A673 (cell line): ENCODE data around the gene LCE5A. TPM values are rescaled to one million over a fixed set of nuclear protein-coding genes. Genes with fewer than 3 reads are reported as not detected.

Source experiments
- BruUV-seq: library from RNA; stranded (reverse); fragments of 400-500 nt; replicated peaks from 2 replicates; lab custom pipeline; 2021; lab: Mats Ljungman, UMichigan
- CTCF ChIA-PET: fragments of 300-600 bp; sonication (Branson Sonifier 250); formaldehyde crosslinking; loops from one replicate; lab custom pipeline; 2022; ENCODE audit warnings: antibody characterized with exemption; lab: Charles Lee
- POLR2A ChIA-PET: fragments of 300-600 bp; sonication (Branson Sonifier 250); formaldehyde crosslinking; loops from one replicate; lab custom pipeline; 2022; ENCODE audit warnings: antibody characterized with exemption; ENCODE audit not compliant: low non-redundant PET; lab: Charles Lee
- DNase-seq: peaks from one replicate; pipeline ENCODE4 v3.0.0-alpha.2; 2015; ENCODE audit warnings: low spot score
- H3K27ac ChIP-seq: fragments of 200-600 bp; sonication (generic); 2 replicates; pipeline ENCODE4 v1.5.1; 2016; ENCODE audit warnings: mixed run types, low read depth, mild to moderate bottlenecking, mixed read lengths, antibody characterized with exemption, low read length; ENCODE audit not compliant: poor library complexity, severe bottlenecking
- H3K27me3 ChIP-seq: fragments of 200-600 bp; sonication (generic); replicated peaks from 2 replicates; pipeline ENCODE4 v1.6.1; 2017; ENCODE audit warnings: mixed run types, low read depth, mild to moderate bottlenecking, mixed read lengths, antibody characterized with exemption, low read length; ENCODE audit not compliant: insufficient read depth, poor library complexity
- H3K36me3 ChIP-seq: fragments of 200-600 bp; sonication (generic); 2 replicates; pipeline ENCODE4 v1.6.1; 2016; ENCODE audit warnings: mixed run types, mild to moderate bottlenecking, mixed read lengths, antibody characterized with exemption, low read length; ENCODE audit not compliant: insufficient read depth, poor library complexity, severe bottlenecking
- H3K4me1 ChIP-seq: fragments of 200-600 bp; sonication (generic); 2 replicates; pipeline ENCODE4 v1.6.1; 2017; ENCODE audit warnings: mixed run types, mild to moderate bottlenecking, mixed read lengths, antibody characterized with exemption, low read length; ENCODE audit not compliant: insufficient read depth, poor library complexity, severe bottlenecking
- H3K4me3 ChIP-seq: fragments of 200-600 bp; sonication (generic); 2 replicates; pipeline ENCODE4 v1.5.1; 2016; ENCODE audit warnings: low read depth, mixed run types, mild to moderate bottlenecking, mixed read lengths, low read length; ENCODE audit not compliant: poor library complexity, severe bottlenecking
- H3K9me3 ChIP-seq: fragments of 200-600 bp; sonication (generic); 2 replicates; pipeline ENCODE4 v1.6.1; 2016; ENCODE audit warnings: mixed run types, low read depth, mild to moderate bottlenecking, mixed read lengths, antibody characterized with exemption, low read length; ENCODE audit not compliant: poor library complexity, severe bottlenecking
- EZH2 ChIP-seq: fragments of 200-600 bp; sonication (generic); IDR thresholded peaks from 2 replicates; pipeline ENCODE4 v1.6.1; 2017; ENCODE audit warnings: borderline replicate concordance, low read depth, mild to moderate bottlenecking, mixed read lengths, antibody characterized with exemption, low read length; ENCODE audit not compliant: poor library complexity, severe bottlenecking
- intact Hi-C: fragments of 100-400 bp; cut with micrococcal nuclease; formaldehyde crosslinking; loops from one replicate; pipeline ENCODE4 v1.10.0; 2022; ENCODE audit not compliant: unreplicated experiment
- total RNA-seq: library from RNA; stranded (reverse); gene quantifications from 2 replicates; pipeline ENCODE4 v1.2.3, GENCODE V29; 2021
- TF ChIP-seq, protein P1 (sequence below): fragments of 300-800, 200-600 bp; sonication (generic); conservative IDR thresholded peaks from 2 replicates; pipeline ENCODE4 v1.5.1; 2017; ENCODE audit warnings: low read depth, mild to moderate bottlenecking, antibody characterized with exemption, low read length, moderate library complexity, mixed read lengths

The LCE5A gene
- total RNA-seq, 1 experiment from 2014 or later: not detected

DNA sequence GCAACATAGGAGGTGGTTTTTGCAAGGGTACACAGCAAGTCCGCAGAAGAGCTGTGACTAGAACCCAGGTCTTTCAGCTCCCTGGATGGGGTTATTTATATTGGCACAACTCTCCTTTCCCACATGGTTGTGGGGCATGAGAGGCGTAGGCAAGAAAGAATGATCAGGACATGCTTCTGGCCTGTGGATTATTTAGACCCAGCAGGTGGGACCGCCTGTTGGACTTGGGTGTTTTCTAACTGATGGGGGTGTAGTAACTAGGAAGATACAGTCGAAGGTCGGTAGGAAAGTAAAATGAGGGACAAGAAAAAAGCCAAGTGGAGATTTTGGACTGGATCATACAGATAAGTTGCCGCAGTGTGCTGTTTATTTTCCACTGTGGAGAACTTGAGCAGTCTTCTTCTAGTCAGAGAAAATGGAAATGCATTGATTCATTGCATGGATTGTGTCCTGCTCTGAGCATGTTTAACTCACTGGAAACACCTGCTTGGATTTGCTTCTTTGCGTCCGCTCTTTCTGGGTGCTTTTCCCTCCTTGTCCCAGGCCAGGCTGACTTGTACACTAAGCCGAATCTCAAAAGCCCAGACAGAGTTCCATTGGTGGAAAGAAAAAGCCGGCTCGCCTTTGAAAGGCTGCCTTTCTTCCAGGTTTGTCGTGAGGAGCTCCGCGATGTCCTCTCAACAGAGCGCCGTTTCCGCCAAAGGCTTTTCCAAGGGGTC is 4.3 kb downstream of the LCE5A start:
- Histone ChIP-seq H3K9me3 (no peaks in the 10 kb centered on the region), H3K36me3 (no peaks in the 10 kb centered on the region), H3K4me3 (no peak overlapping the region), H3K27me3 (peaks cover 69% of the 10 kb centered on the region), H3K27ac (no peak overlapping the region), H3K4me1 (no peaks in the 10 kb centered on the region)
- intact Hi-C loops: no loop called here
- no TSS peak for BruUV-seq
- no peak for DNase-seq
- ChIA-PET CTCF (no interaction called here), POLR2A (no interaction called here)
- TF ChIP-seq, protein P1, sequence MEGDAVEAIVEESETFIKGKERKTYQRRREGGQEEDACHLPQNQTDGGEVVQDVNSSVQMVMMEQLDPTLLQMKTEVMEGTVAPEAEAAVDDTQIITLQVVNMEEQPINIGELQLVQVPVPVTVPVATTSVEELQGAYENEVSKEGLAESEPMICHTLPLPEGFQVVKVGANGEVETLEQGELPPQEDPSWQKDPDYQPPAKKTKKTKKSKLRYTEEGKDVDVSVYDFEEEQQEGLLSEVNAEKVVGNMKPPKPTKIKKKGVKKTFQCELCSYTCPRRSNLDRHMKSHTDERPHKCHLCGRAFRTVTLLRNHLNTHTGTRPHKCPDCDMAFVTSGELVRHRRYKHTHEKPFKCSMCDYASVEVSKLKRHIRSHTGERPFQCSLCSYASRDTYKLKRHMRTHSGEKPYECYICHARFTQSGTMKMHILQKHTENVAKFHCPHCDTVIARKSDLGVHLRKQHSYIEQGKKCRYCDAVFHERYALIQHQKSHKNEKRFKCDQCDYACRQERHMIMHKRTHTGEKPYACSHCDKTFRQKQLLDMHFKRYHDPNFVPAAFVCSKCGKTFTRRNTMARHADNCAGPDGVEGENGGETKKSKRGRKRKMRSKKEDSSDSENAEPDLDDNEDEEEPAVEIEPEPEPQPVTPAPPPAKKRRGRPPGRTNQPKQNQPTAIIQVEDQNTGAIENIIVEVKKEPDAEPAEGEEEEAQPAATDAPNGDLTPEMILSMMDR: no peak
- no peak for TF ChIP-seq EZH2

DNA sequence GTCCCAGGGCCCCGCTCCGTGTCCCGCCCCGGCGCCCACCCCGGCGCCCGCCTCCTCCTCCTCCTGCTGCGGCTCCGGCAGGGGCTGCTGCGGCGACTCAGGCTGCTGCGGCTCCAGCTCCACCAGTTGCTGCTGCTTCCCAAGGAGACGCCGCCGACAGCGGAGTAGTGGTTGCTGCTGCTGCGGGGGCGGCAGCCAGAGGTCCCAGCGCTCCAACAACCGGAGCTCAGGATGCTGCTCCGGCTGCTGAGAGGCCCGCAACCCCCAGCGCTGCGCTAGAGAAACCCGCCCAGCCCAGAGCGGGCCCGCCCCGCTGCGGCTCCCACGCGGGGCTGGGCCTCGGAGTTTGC is 4.8 kb downstream of the LCE5A start:
- TF ChIP-seq, protein P1: no peak
- TF ChIP-seq EZH2: peak; percentile 87
- ChIA-PET CTCF (no interaction called here), POLR2A (no interaction called here)
- H3K9me3 ChIP-seq: no peaks in the 10 kb centered on the region
- no peak overlapping the region for H3K4me3 ChIP-seq
- H3K36me3 ChIP-seq: no peaks in the 10 kb centered on the region
- intact Hi-C loops: no loop called here
- H3K4me1 ChIP-seq: no peaks in the 10 kb centered on the region
- BruUV-seq: no TSS peak
- peaks cover 66% of the 10 kb centered on the region for H3K27me3 ChIP-seq
- H3K27ac ChIP-seq: no peak overlapping the region
- peak; percentile 15 for DNase-seq

GRCh38 chr1:152516082-152516481 is 5.5 kb downstream of the LCE5A start:
- CTCF ChIA-PET: no interaction called here
- Histone ChIP-seq H3K4me3 (no peak overlapping the region), H3K27ac (no peak overlapping the region), H3K9me3 (no peaks in the 10 kb centered on the region), H3K36me3 (no peaks in the 10 kb centered on the region), H3K4me1 (no peaks in the 10 kb centered on the region), H3K27me3 (peaks cover 64% of the 10 kb centered on the region)
- DNase-seq: no peak
- POLR2A ChIA-PET: no interaction called here
- TF ChIP-seq EZH2: no peak
- TF ChIP-seq, protein P1: no peak
- intact Hi-C loops: no loop called here
- no TSS peak for BruUV-seq
